Measurements from ENCODE around the gene ALOXE3. TPM values are rescaled to one million over a fixed set of nuclear protein-coding genes. Genes with fewer than 3 reads are reported as not detected.

Gene ALOXE3
- total and polyA plus RNA-seq, 2 of the 8 experiments (the other 6 are each of a cell fraction or from before 2014, with no cell fraction given), result 0.26 TPM; not detected in 1

DNA sequence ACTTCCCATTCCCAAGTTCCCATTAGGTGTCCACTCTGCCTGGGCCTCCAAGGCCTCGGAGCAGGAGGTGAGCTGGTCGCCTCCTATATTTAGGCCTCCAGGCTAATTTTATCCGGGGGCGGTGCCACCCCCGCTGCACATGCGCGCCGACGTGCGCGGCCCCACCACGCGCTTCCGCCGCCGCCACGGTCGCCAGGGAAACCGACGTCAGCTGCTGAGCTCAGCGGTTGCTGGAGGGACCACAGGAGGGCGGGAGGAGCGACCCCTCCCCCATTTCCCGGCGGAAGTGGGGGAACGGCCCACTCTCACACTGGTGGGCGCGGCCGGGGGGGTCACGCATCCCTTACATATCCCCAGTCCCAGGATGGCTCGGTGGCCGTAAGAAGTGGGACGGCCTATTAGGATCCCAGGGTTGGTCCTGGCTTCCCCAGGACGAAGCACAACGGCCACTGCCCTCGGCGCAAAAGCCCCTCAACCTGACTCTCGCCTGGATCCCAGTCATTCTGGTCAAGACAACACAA, 32.9 kb upstream of the ALOXE3 start (continued):
- TF ChIP-seq, protein P1, sequence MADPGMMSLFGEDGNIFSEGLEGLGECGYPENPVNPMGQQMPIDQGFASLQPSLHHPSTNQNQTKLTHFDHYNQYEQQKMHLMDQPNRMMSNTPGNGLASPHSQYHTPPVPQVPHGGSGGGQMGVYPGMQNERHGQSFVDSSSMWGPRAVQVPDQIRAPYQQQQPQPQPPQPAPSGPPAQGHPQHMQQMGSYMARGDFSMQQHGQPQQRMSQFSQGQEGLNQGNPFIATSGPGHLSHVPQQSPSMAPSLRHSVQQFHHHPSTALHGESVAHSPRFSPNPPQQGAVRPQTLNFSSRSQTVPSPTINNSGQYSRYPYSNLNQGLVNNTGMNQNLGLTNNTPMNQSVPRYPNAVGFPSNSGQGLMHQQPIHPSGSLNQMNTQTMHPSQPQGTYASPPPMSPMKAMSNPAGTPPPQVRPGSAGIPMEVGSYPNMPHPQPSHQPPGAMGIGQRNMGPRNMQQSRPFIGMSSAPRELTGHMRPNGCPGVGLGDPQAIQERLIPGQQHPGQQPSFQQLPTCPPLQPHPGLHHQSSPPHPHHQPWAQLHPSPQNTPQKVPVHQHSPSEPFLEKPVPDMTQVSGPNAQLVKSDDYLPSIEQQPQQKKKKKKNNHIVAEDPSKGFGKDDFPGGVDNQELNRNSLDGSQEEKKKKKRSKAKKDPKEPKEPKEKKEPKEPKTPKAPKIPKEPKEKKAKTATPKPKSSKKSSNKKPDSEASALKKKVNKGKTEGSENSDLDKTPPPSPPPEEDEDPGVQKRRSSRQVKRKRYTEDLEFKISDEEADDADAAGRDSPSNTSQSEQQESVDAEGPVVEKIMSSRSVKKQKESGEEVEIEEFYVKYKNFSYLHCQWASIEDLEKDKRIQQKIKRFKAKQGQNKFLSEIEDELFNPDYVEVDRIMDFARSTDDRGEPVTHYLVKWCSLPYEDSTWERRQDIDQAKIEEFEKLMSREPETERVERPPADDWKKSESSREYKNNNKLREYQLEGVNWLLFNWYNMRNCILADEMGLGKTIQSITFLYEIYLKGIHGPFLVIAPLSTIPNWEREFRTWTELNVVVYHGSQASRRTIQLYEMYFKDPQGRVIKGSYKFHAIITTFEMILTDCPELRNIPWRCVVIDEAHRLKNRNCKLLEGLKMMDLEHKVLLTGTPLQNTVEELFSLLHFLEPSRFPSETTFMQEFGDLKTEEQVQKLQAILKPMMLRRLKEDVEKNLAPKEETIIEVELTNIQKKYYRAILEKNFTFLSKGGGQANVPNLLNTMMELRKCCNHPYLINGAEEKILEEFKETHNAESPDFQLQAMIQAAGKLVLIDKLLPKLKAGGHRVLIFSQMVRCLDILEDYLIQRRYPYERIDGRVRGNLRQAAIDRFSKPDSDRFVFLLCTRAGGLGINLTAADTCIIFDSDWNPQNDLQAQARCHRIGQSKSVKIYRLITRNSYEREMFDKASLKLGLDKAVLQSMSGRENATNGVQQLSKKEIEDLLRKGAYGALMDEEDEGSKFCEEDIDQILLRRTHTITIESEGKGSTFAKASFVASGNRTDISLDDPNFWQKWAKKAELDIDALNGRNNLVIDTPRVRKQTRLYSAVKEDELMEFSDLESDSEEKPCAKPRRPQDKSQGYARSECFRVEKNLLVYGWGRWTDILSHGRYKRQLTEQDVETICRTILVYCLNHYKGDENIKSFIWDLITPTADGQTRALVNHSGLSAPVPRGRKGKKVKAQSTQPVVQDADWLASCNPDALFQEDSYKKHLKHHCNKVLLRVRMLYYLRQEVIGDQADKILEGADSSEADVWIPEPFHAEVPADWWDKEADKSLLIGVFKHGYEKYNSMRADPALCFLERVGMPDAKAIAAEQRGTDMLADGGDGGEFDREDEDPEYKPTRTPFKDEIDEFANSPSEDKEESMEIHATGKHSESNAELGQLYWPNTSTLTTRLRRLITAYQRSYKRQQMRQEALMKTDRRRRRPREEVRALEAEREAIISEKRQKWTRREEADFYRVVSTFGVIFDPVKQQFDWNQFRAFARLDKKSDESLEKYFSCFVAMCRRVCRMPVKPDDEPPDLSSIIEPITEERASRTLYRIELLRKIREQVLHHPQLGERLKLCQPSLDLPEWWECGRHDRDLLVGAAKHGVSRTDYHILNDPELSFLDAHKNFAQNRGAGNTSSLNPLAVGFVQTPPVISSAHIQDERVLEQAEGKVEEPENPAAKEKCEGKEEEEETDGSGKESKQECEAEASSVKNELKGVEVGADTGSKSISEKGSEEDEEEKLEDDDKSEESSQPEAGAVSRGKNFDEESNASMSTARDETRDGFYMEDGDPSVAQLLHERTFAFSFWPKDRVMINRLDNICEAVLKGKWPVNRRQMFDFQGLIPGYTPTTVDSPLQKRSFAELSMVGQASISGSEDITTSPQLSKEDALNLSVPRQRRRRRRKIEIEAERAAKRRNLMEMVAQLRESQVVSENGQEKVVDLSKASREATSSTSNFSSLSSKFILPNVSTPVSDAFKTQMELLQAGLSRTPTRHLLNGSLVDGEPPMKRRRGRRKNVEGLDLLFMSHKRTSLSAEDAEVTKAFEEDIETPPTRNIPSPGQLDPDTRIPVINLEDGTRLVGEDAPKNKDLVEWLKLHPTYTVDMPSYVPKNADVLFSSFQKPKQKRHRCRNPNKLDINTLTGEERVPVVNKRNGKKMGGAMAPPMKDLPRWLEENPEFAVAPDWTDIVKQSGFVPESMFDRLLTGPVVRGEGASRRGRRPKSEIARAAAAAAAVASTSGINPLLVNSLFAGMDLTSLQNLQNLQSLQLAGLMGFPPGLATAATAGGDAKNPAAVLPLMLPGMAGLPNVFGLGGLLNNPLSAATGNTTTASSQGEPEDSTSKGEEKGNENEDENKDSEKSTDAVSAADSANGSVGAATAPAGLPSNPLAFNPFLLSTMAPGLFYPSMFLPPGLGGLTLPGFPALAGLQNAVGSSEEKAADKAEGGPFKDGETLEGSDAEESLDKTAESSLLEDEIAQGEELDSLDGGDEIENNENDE (IDR thresholded peaks at IDR 0.05; ENCODE audit: insufficient replicate concordance, low read length), result no peak
- no peak for TF ChIP-seq TEAD4 (IDR thresholded peaks at IDR 0.05; ENCODE audit: low read depth, low read length)
- TF ChIP-seq, protein P2, sequence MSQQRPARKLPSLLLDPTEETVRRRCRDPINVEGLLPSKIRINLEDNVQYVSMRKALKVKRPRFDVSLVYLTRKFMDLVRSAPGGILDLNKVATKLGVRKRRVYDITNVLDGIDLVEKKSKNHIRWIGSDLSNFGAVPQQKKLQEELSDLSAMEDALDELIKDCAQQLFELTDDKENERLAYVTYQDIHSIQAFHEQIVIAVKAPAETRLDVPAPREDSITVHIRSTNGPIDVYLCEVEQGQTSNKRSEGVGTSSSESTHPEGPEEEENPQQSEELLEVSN (IDR thresholded peaks at IDR 0.05), result no peak
- TF ChIP-seq CREB1 (IDR thresholded peaks at IDR 0.05), result peak; percentile 69; the same call in 1 of the 2 replicates
- TF ChIP-seq NANOG (IDR thresholded peaks at IDR 0.05; ENCODE audit: insufficient read depth, low read depth, low read length, poor library complexity, severe bottlenecking), result no peak
- no peak for TF ChIP-seq EP300 (IDR thresholded peaks at IDR 0.05; ENCODE audit: borderline replicate concordance in 1 of 2, low read depth in 2 of 2, low read length in 2 of 2)
- no peak for TF ChIP-seq RFX5 (IDR thresholded peaks at IDR 0.05; ENCODE audit: borderline replicate concordance, low read depth, low read length)
- TF ChIP-seq JUND (IDR thresholded peaks at IDR 0.05; ENCODE audit: low read length), result peak; percentile 12; the same call in 1 of the 2 replicates
- TF ChIP-seq BACH1 (IDR thresholded peaks at IDR 0.05; ENCODE audit: low read length), result no peak
- no peak for TF ChIP-seq RAD21 (IDR thresholded peaks at IDR 0.05 in 1 of 2, conservative IDR thresholded peaks at IDR 0.05 in 1 of 2; ENCODE audit: low read depth in 2 of 2, low read length in 2 of 2)

Measured in H1 (cell line).